Body of pancreas (tissue), 4 donors: ENCODE results near the gene PPAT.

ENCODE experiments used
- POLR2A ChIP-seq, 3 donors: fragments of 450-650 bp; IDR thresholded peaks; one replicate each; pipeline ENCODE4 v1.6.1; 2016; ENCODE audit warnings: antibody characterized with exemption in 3 of 3, mild to moderate bottlenecking in 2 of 3
- TF ChIP-seq, protein P1 (sequence below), 7 experiments: fragments of 450-650 bp in 4 of 7; fragments of 200-600 bp in 3 of 7; sonication (generic) in 3 of 7; IDR thresholded peaks; one replicate each; pipeline ENCODE4 v1.5.1; 2016 to 2019; ENCODE audit warnings: antibody characterized with exemption in 7 of 7

- TF ChIP-seq POLR2A (IDR thresholded peaks at IDR 0.05), result no peak
- TF ChIP-seq, protein P1, sequence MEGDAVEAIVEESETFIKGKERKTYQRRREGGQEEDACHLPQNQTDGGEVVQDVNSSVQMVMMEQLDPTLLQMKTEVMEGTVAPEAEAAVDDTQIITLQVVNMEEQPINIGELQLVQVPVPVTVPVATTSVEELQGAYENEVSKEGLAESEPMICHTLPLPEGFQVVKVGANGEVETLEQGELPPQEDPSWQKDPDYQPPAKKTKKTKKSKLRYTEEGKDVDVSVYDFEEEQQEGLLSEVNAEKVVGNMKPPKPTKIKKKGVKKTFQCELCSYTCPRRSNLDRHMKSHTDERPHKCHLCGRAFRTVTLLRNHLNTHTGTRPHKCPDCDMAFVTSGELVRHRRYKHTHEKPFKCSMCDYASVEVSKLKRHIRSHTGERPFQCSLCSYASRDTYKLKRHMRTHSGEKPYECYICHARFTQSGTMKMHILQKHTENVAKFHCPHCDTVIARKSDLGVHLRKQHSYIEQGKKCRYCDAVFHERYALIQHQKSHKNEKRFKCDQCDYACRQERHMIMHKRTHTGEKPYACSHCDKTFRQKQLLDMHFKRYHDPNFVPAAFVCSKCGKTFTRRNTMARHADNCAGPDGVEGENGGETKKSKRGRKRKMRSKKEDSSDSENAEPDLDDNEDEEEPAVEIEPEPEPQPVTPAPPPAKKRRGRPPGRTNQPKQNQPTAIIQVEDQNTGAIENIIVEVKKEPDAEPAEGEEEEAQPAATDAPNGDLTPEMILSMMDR (IDR thresholded peaks at IDR 0.05), result no peak
These were observed 14.9 kb upstream of the PPAT start for GRCh38 chr4:56450342-56450741.
